HCT116 (cell line): ENCODE data around the gene ZNF207. TPM values are rescaled to one million over a fixed set of nuclear protein-coding genes. Genes with fewer than 3 reads are reported as not detected.

ENCODE experiments used
- ATAC-seq: fragments of 200-7000 bp; cut with Tn5 transposase; 2 replicates; pipeline ENCODE4 v1.9.1; 2020; ENCODE audit warnings: mild to moderate bottlenecking, moderate library complexity
- BruUV-seq: library from RNA; stranded (reverse); fragments of 400-500 nt; replicated peaks from 2 replicates; lab custom pipeline; 2021; lab: Mats Ljungman, UMichigan
- CTCF ChIA-PET: fragments of 300-600 bp; sonication (Branson Sonifier 250); formaldehyde crosslinking; loops from one replicate; lab custom pipeline; 2021; ENCODE audit warnings: antibody characterized with exemption; lab: Charles Lee
- POLR2A ChIA-PET: fragments of 300-600, 350-600 bp; sonication (Branson Sonifier 250); formaldehyde crosslinking; loops from one replicate; lab custom pipeline; 2021; ENCODE audit warnings: antibody characterized with exemption; lab: Charles Lee
- RAD21 ChIA-PET, 2 experiments: fragments of 300-600 bp; sonication (Branson Sonifier 250); formaldehyde crosslinking; loops; one replicate each; lab custom pipeline; 2023; ENCODE audit warnings: low total read pairs in 2 of 2; ENCODE audit not compliant: uncharacterized antibody in 2 of 2, unreplicated experiment in 2 of 2, low non-redundant PET in 1 of 2; lab: Charles Lee
- DNase-seq: peaks from one replicate; pipeline ENCODE4 v3.0.0-alpha.2; 2010; ENCODE audit warnings: low read depth, low spot score
- H2AFZ ChIP-seq: fragments of 200-600 bp; shearing (Covaris generic), sonication (generic); 2 replicates; pipeline ENCODE4 v1.6.1; 2017; ENCODE audit warnings: low read depth, mixed run types, mixed read lengths, antibody characterized with exemption, low read length; ENCODE audit not compliant: poor library complexity, severe bottlenecking
- H3K27ac ChIP-seq: 2 replicates; pipeline ENCODE4 v1.5.1; 2012; ENCODE audit warnings: low read depth, low read length
- H3K27me3 ChIP-seq: fragments of 200-600 bp; sonication (generic); 2 replicates; pipeline ENCODE4 v1.6.1; 2016; ENCODE audit warnings: mixed run types, low read length, mixed read lengths; ENCODE audit not compliant: insufficient read depth
- H3K36me3 ChIP-seq, 2 experiments: fragments of 200-500 bp in 1 of 2; fragments of 200-600 bp in 1 of 2; sonication (Bioruptor generic) in 1 of 2; sonication (generic) in 1 of 2; 2 replicates each; pipeline versions ENCODE4 v1.5.1 to v1.6.1; 2014 to 2016; ENCODE audit warnings: low read length in 2 of 2, inconsistent platforms in 1 of 2, mixed read lengths in 1 of 2, mixed run types in 1 of 2; ENCODE audit not compliant: insufficient read depth in 2 of 2, control insufficient read depth in 1 of 2
- H3K4me1 ChIP-seq, 2 experiments: fragments of 200-600 bp in 1 of 2; sonication (generic) in 1 of 2; 2 replicates each; pipeline versions ENCODE4 v1.5.1 to v1.6.1; 2012 to 2017; ENCODE audit warnings: low read length in 2 of 2, inconsistent platforms in 1 of 2, mild to moderate bottlenecking in 1 of 2, mixed read lengths in 1 of 2, mixed run types in 1 of 2, moderate library complexity in 1 of 2; ENCODE audit not compliant: insufficient read depth in 2 of 2, control insufficient read depth in 1 of 2
- H3K4me2 ChIP-seq: fragments of 200-600 bp; sonication (generic); 2 replicates; pipeline ENCODE4 v1.6.1; 2017; ENCODE audit warnings: mixed run types, low read length, mixed read lengths
- H3K4me3 ChIP-seq, 2 experiments: fragments of 200-600 bp in 1 of 2; sonication (generic) in 1 of 2; replicated peaks in 1 of 2; 2 replicates each; pipeline ENCODE4 v1.5.1; 2011 to 2016; ENCODE audit warnings: low read length in 2 of 2, control low read depth in 1 of 2, low read depth in 1 of 2, mild to moderate bottlenecking in 1 of 2, mixed read lengths in 1 of 2, mixed run types in 1 of 2
- H3K79me2 ChIP-seq: fragments of 200-600 bp; sonication (generic); 2 replicates; pipeline ENCODE4 v1.6.1; 2017; ENCODE audit warnings: mild to moderate bottlenecking, mixed run types, low read length, moderate library complexity, mixed read lengths; ENCODE audit not compliant: insufficient read depth
- H3K9ac ChIP-seq: fragments of 200-600 bp; sonication (generic); 2 replicates; pipeline ENCODE4 v1.6.1; 2016; ENCODE audit warnings: low read length, mixed read lengths
- H3K9me2 ChIP-seq: fragments of 200-600 bp; sonication (generic), shearing (Covaris generic); 2 replicates; pipeline ENCODE4 v1.6.1; 2017; ENCODE audit warnings: mixed run types, mild to moderate bottlenecking, moderate library complexity; ENCODE audit not compliant: insufficient read depth
- H3K9me3 ChIP-seq, 2 experiments: fragments of 200-500 bp in 1 of 2; fragments of 200-600 bp in 1 of 2; sonication (Bioruptor generic) in 1 of 2; sonication (generic) in 1 of 2; 2 replicates each; pipeline ENCODE4 v1.6.1; 2014 to 2017; ENCODE audit warnings: low read length in 2 of 2, mixed read lengths in 2 of 2, inconsistent platforms in 1 of 2, low read depth in 1 of 2, mild to moderate bottlenecking in 1 of 2, mixed run types in 1 of 2, moderate library complexity in 1 of 2; ENCODE audit not compliant: control insufficient read depth in 1 of 2, insufficient read depth in 1 of 2
- H4K20me1 ChIP-seq: fragments of 200-600 bp; sonication (generic), shearing (Covaris generic); 2 replicates; pipeline ENCODE4 v1.6.1; 2017; ENCODE audit warnings: mixed run types, mild to moderate bottlenecking, moderate library complexity; ENCODE audit not compliant: insufficient read depth
- EGR1 ChIP-seq: IDR thresholded peaks from 2 replicates; pipeline ENCODE4 v1.6.1; 2012; ENCODE audit warnings: low read depth
- ELF1 ChIP-seq: IDR thresholded peaks from 2 replicates; pipeline ENCODE4 v1.6.1; 2012; ENCODE audit warnings: low read depth, borderline replicate concordance
- EZH2phosphoT487 ChIP-seq: fragments of 200-600 bp; IDR thresholded peaks from 2 replicates; pipeline ENCODE4 v1.6.1; 2018; ENCODE audit warnings: antibody characterized with exemption, borderline replicate concordance
- JUND ChIP-seq: IDR thresholded peaks from 2 replicates; pipeline ENCODE4 v1.6.1; 2012
- POLR2A ChIP-seq: IDR thresholded peaks from 2 replicates; pipeline ENCODE4 v1.7.0; 2011; ENCODE audit warnings: borderline replicate concordance; ENCODE audit not compliant: insufficient read depth, insufficient read length; ENCODE audit errors: extremely low read depth
- POLR2AphosphoS5 ChIP-seq: IDR thresholded peaks from 2 replicates; pipeline ENCODE4 v1.6.1; 2011; ENCODE audit warnings: mild to moderate bottlenecking, low read depth, low read length, moderate library complexity
- SIN3A ChIP-seq: IDR thresholded peaks from 2 replicates; pipeline ENCODE4 v1.6.1; 2012; ENCODE audit warnings: low read depth
- SP1 ChIP-seq: IDR thresholded peaks from 2 replicates; pipeline ENCODE4 v1.6.1; 2012; ENCODE audit warnings: low read depth
- SRF ChIP-seq: IDR thresholded peaks from 2 replicates; pipeline ENCODE4 v1.6.1; 2012; ENCODE audit warnings: low read depth
- TCF7L2 ChIP-seq: IDR thresholded peaks from 2 replicates; pipeline ENCODE4 v1.7.0; 2011; ENCODE audit warnings: borderline replicate concordance, inconsistent platforms; ENCODE audit not compliant: insufficient read depth, insufficient read length; ENCODE audit errors: extremely low read depth
- YY1 ChIP-seq: IDR thresholded peaks from 2 replicates; pipeline ENCODE4 v1.6.1; 2011; ENCODE audit warnings: low read length, low read depth, moderate library complexity, mild to moderate bottlenecking; ENCODE audit not compliant: insufficient replicate concordance; ENCODE audit errors: extremely low read depth
- ZFX ChIP-seq: fragments of 450-650 bp; IDR thresholded peaks from 2 replicates; pipeline ENCODE4 v1.6.1; 2017
- ZNF274 ChIP-seq: fragments of 200-500 bp; sonication (Bioruptor generic); IDR thresholded peaks from 2 replicates; pipeline ENCODE4 v1.6.1; 2014; ENCODE audit warnings: mild to moderate bottlenecking, low read depth, low read length, inconsistent platforms
- intact Hi-C: fragments of 100-400 bp; cut with micrococcal nuclease; formaldehyde crosslinking; loops from 2 replicates; pipeline ENCODE4 v1.10.0; 2022
- total RNA-seq: library from RNA; stranded (reverse); gene quantifications from one replicate; pipeline ENCODE4 v1.2.1, GENCODE V29; 2021; ENCODE audit not compliant: unreplicated experiment
- TF ChIP-seq, protein P1 (sequence below): IDR thresholded peaks from 2 replicates; pipeline ENCODE4 v1.6.1; 2012; ENCODE audit warnings: low read depth
- TF ChIP-seq, protein P2 (sequence below): IDR thresholded peaks from 2 replicates; pipeline ENCODE4 v1.6.1; 2012
- TF ChIP-seq, protein P3 (sequence below): IDR thresholded peaks from 2 replicates; pipeline ENCODE4 v1.6.1; 2012

Gene ZNF207
- total RNA-seq, 1 experiment from 2014 or later = 181 TPM

DNA sequence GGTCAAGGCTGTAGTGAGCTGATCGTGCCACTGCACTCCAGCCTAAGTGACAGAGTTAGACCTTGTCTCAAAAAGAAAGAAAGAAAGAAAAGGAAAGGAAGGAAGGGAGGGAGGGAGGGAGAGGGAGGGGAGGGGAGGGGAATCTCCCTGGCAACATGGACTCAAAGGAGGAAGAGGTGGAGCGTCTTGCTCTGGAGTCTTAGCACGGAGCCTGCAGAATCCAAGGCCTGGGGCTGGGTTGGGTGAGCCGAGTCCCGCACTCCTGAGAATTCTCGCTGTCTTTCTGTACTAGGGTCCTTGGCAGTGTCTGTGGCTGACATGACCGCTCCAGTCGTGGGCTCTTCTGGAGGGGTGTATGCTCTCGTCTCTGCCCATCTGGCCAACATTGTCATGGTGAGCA lies 44.9 kb upstream of the ZNF207 start:
- Histone ChIP-seq H3K4me2 (no peak overlapping the region), H3K27ac (no peak overlapping the region), H3K4me1 (no peaks in the 10 kb centered on the region), H3K4me3 (no peak overlapping the region), H3K27me3 (no peaks in the 10 kb centered on the region), H4K20me1 (no peaks in the 10 kb centered on the region), H2AFZ (no peak overlapping the region), H3K9me3 (no peaks in the 10 kb centered on the region), H3K9ac (no peak overlapping the region), H3K9me2 (no peaks in the 10 kb centered on the region), H3K79me2 (no peaks in the 10 kb centered on the region), H3K36me3 (no peaks in the 10 kb centered on the region)
- ChIA-PET RAD21 (no interaction called here), CTCF (no interaction called here), POLR2A (no interaction called here)
- ATAC-seq (no peak), DNase-seq (no peak)
- intact Hi-C loops = no loop called here
- BruUV-seq = no TSS peak
- TF ChIP-seq EGR1 = no peak
- TF ChIP-seq ELF1 = no peak
- no peak for TF ChIP-seq ZFX
- TF ChIP-seq, protein P1, sequence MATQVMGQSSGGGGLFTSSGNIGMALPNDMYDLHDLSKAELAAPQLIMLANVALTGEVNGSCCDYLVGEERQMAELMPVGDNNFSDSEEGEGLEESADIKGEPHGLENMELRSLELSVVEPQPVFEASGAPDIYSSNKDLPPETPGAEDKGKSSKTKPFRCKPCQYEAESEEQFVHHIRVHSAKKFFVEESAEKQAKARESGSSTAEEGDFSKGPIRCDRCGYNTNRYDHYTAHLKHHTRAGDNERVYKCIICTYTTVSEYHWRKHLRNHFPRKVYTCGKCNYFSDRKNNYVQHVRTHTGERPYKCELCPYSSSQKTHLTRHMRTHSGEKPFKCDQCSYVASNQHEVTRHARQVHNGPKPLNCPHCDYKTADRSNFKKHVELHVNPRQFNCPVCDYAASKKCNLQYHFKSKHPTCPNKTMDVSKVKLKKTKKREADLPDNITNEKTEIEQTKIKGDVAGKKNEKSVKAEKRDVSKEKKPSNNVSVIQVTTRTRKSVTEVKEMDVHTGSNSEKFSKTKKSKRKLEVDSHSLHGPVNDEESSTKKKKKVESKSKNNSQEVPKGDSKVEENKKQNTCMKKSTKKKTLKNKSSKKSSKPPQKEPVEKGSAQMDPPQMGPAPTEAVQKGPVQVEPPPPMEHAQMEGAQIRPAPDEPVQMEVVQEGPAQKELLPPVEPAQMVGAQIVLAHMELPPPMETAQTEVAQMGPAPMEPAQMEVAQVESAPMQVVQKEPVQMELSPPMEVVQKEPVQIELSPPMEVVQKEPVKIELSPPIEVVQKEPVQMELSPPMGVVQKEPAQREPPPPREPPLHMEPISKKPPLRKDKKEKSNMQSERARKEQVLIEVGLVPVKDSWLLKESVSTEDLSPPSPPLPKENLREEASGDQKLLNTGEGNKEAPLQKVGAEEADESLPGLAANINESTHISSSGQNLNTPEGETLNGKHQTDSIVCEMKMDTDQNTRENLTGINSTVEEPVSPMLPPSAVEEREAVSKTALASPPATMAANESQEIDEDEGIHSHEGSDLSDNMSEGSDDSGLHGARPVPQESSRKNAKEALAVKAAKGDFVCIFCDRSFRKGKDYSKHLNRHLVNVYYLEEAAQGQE = no peak
- TF ChIP-seq, protein P2, sequence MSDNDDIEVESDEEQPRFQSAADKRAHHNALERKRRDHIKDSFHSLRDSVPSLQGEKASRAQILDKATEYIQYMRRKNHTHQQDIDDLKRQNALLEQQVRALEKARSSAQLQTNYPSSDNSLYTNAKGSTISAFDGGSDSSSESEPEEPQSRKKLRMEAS = no peak
- TF ChIP-seq POLR2A = no peak
- no peak for TF ChIP-seq POLR2AphosphoS5
- TF ChIP-seq EZH2phosphoT487 = no peak
- no peak for TF ChIP-seq YY1
- TF ChIP-seq, protein P3, sequence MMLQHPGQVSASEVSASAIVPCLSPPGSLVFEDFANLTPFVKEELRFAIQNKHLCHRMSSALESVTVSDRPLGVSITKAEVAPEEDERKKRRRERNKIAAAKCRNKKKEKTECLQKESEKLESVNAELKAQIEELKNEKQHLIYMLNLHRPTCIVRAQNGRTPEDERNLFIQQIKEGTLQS = no peak
- no peak for TF ChIP-seq SP1
- no peak for TF ChIP-seq JUND
- no peak for TF ChIP-seq TCF7L2
- no peak for TF ChIP-seq SIN3A
- no peak for TF ChIP-seq ZNF274
- no peak for TF ChIP-seq SRF
